Panc1 (cell line): Measurements from ENCODE around the gene CFAP53. TPM values are rescaled to one million over a fixed set of nuclear protein-coding genes. Genes with fewer than 3 reads are reported as not detected.
"Not testable (repeated sequence)": the region's sequence is repeated elsewhere in the genome, so short reads cannot be mapped to it uniquely, and the experiment has no call there.

Experiments used
- ATAC-seq: fragments of 200-7000 bp; cut with Tn5 transposase; 2 replicates; pipeline ENCODE4 v1.9.1; 2020; ENCODE audit warnings: mild to moderate bottlenecking, moderate library complexity
- BruUV-seq: library from RNA; stranded (reverse); fragments of 400-500 nt; replicated peaks from 2 replicates; lab custom pipeline; 2021; lab: Mats Ljungman, UMichigan
- CTCF ChIA-PET: fragments of 300-600 bp; sonication (Branson Sonifier 250); formaldehyde crosslinking; loops from one replicate; lab custom pipeline; 2022; ENCODE audit warnings: antibody characterized with exemption; lab: Charles Lee
- POLR2A ChIA-PET: fragments of 300-600 bp; sonication (Branson Sonifier 250); formaldehyde crosslinking; loops from one replicate; lab custom pipeline; 2022; ENCODE audit warnings: antibody characterized with exemption; lab: Charles Lee
- DNase-seq: peaks from one replicate; pipeline ENCODE4 v3.0.0-alpha.2; 2010; ENCODE audit warnings: low read depth, low spot score
- H3K27ac ChIP-seq: 2 replicates; pipeline ENCODE4 v1.5.1; 2011; ENCODE audit warnings: mild to moderate bottlenecking, low read length, inconsistent platforms
- H3K27me3 ChIP-seq: fragments of 200-500 bp; sonication (Bioruptor generic); 2 replicates; pipeline ENCODE4 v1.6.0; 2014; ENCODE audit warnings: low read length, inconsistent platforms; ENCODE audit not compliant: control insufficient read depth, insufficient read depth
- H3K36me3 ChIP-seq: fragments of 200-500 bp; sonication (Bioruptor generic); 2 replicates; pipeline ENCODE4 v1.5.1; 2014; ENCODE audit warnings: inconsistent platforms, mild to moderate bottlenecking, low read length, moderate library complexity; ENCODE audit not compliant: control insufficient read depth, insufficient read depth
- H3K4me1 ChIP-seq: 2 replicates; pipeline ENCODE4 v1.5.1; 2011; ENCODE audit warnings: inconsistent platforms, mild to moderate bottlenecking, low read length, moderate library complexity; ENCODE audit not compliant: control insufficient read depth, insufficient read depth
- H3K4me3 ChIP-seq, 2 experiments: 2 replicates each; pipeline ENCODE4 v1.5.1; 2011 to 2012; ENCODE audit warnings: low read depth in 2 of 2, low read length in 2 of 2, mild to moderate bottlenecking in 2 of 2, inconsistent platforms in 1 of 2, moderate library complexity in 1 of 2
- H3K9me3 ChIP-seq: fragments of 200-500 bp; sonication (Bioruptor generic); 2 replicates; pipeline ENCODE4 v1.5.1; 2014; ENCODE audit warnings: low read depth, mild to moderate bottlenecking, inconsistent platforms, low read length, moderate library complexity; ENCODE audit not compliant: control insufficient read depth, insufficient read depth
- POLR2AphosphoS5 ChIP-seq: IDR thresholded peaks from 2 replicates; pipeline ENCODE4 v1.6.1; 2012; ENCODE audit warnings: mild to moderate bottlenecking, low read depth, low read length, moderate library complexity
- SIN3A ChIP-seq: IDR thresholded peaks from 2 replicates; pipeline ENCODE4 v1.6.1; 2012; ENCODE audit warnings: low read depth, mild to moderate bottlenecking, low read length, moderate library complexity, borderline replicate concordance; ENCODE audit not compliant: insufficient read depth
- TCF7L2 ChIP-seq: IDR thresholded peaks from 2 replicates; pipeline ENCODE4 v1.6.1; 2011; ENCODE audit warnings: mild to moderate bottlenecking, low read depth, low read length, inconsistent platforms
- in situ Hi-C: cut with HindIII; loops from 2 replicates; pipeline ENCODE4 v1.10.0; 2016; ENCODE audit warnings: low sequenced_read_pairs, low pct_unique_long_range_greater_than_20kb
- intact Hi-C: fragments of 100-400 bp; cut with micrococcal nuclease; formaldehyde crosslinking; loops from one replicate; pipeline ENCODE4 v1.10.0; 2022; ENCODE audit not compliant: unreplicated experiment
- total RNA-seq: library from RNA; stranded (reverse); gene quantifications from one replicate; pipeline ENCODE4 v1.2.1, GENCODE V29; 2021; ENCODE audit not compliant: unreplicated experiment
- TF ChIP-seq, protein P1 (sequence below): fragments of 450-650 bp; IDR thresholded peaks from 2 replicates; pipeline ENCODE4 v1.5.1; 2017; ENCODE audit warnings: mild to moderate bottlenecking
- TF ChIP-seq, protein P2 (sequence below), 2 experiments: IDR thresholded peaks; 2 replicates each; pipeline ENCODE4 v1.6.1; 2011 to 2012; ENCODE audit warnings: low read depth in 2 of 2, control low read depth in 1 of 2, low read length in 1 of 2, mild to moderate bottlenecking in 1 of 2, moderate library complexity in 1 of 2; ENCODE audit not compliant: insufficient read depth in 1 of 2

CFAP53 gene
- total RNA-seq, 1 experiment from 2014 or later, result 0.23 TPM

DNA sequence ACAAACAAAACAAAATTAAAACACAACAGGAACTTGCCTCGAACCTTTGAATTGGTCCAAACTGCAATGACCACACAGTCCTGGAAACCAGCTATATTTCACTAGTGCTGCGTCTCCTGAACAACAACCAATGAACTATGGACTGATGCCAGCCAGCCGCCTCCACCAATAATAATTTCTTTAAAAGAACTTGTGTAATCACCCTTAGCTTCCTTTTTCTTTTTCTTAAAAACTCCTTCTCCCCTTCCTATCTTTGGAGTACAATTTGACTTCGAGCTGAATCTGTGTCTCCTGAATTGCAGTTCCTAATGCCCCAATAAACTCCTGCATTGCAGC lies 22.8 kb upstream of the CFAP53 start:
- DNase-seq (no peak), ATAC-seq (no peak)
- no peaks in the 10 kb centered on the region for H3K9me3 ChIP-seq
- H3K27me3 ChIP-seq, result no peaks in the 10 kb centered on the region
- no peaks in the 10 kb centered on the region; the same call in 1 of the 2 replicates for H3K36me3 ChIP-seq
- ChIA-PET CTCF (no interaction called here), POLR2A (no interaction called here)
- no peaks in the 10 kb centered on the region for H3K4me1 ChIP-seq
- BruUV-seq, result no TSS peak
- TF ChIP-seq, protein P1, sequence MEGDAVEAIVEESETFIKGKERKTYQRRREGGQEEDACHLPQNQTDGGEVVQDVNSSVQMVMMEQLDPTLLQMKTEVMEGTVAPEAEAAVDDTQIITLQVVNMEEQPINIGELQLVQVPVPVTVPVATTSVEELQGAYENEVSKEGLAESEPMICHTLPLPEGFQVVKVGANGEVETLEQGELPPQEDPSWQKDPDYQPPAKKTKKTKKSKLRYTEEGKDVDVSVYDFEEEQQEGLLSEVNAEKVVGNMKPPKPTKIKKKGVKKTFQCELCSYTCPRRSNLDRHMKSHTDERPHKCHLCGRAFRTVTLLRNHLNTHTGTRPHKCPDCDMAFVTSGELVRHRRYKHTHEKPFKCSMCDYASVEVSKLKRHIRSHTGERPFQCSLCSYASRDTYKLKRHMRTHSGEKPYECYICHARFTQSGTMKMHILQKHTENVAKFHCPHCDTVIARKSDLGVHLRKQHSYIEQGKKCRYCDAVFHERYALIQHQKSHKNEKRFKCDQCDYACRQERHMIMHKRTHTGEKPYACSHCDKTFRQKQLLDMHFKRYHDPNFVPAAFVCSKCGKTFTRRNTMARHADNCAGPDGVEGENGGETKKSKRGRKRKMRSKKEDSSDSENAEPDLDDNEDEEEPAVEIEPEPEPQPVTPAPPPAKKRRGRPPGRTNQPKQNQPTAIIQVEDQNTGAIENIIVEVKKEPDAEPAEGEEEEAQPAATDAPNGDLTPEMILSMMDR, result no peak
- TF ChIP-seq POLR2AphosphoS5 (no peak), SIN3A (no peak), TCF7L2 (no peak)
- TF ChIP-seq, protein P2, sequence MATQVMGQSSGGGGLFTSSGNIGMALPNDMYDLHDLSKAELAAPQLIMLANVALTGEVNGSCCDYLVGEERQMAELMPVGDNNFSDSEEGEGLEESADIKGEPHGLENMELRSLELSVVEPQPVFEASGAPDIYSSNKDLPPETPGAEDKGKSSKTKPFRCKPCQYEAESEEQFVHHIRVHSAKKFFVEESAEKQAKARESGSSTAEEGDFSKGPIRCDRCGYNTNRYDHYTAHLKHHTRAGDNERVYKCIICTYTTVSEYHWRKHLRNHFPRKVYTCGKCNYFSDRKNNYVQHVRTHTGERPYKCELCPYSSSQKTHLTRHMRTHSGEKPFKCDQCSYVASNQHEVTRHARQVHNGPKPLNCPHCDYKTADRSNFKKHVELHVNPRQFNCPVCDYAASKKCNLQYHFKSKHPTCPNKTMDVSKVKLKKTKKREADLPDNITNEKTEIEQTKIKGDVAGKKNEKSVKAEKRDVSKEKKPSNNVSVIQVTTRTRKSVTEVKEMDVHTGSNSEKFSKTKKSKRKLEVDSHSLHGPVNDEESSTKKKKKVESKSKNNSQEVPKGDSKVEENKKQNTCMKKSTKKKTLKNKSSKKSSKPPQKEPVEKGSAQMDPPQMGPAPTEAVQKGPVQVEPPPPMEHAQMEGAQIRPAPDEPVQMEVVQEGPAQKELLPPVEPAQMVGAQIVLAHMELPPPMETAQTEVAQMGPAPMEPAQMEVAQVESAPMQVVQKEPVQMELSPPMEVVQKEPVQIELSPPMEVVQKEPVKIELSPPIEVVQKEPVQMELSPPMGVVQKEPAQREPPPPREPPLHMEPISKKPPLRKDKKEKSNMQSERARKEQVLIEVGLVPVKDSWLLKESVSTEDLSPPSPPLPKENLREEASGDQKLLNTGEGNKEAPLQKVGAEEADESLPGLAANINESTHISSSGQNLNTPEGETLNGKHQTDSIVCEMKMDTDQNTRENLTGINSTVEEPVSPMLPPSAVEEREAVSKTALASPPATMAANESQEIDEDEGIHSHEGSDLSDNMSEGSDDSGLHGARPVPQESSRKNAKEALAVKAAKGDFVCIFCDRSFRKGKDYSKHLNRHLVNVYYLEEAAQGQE (IDR thresholded peaks at IDR 0.05; ENCODE audit: insufficient read depth in 1 of 2, low read depth in 2 of 2, low read length in 1 of 2), result no peak
- no peak overlapping the region for H3K27ac ChIP-seq
- no peak overlapping the region for H3K4me3 ChIP-seq
- intact Hi-C loops, result loop anchor here (10.0 kb wide), 1 partner anchor 66 kb away; no protein-coding TSS in a partner anchor
- in situ Hi-C loops, result no loop called here

GRCh38 chr18:50288348-50289107 lies 22.2 kb upstream of the CFAP53 start:
- H3K27me3 ChIP-seq, H3K4me1 ChIP-seq, in situ Hi-C loops, POLR2A ChIA-PET, H3K9me3 ChIP-seq, DNase-seq, H3K36me3 ChIP-seq, ATAC-seq, CTCF ChIA-PET, BruUV-seq: not testable (repeated sequence)
- intact Hi-C loops, result loop anchor here (10.0 kb wide), 1 partner anchor 66 kb away; no protein-coding TSS in a partner anchor
- H3K27ac ChIP-seq, result 0 out of 2 replicates have a peak overlapping the region, but pooled peaks have one; percentile 34
- peak overlapping the region; percentile 88 to 91 for H3K4me3 ChIP-seq
